ENCODE data around the gene SLC1A3.

Gene SLC1A3

DNA sequence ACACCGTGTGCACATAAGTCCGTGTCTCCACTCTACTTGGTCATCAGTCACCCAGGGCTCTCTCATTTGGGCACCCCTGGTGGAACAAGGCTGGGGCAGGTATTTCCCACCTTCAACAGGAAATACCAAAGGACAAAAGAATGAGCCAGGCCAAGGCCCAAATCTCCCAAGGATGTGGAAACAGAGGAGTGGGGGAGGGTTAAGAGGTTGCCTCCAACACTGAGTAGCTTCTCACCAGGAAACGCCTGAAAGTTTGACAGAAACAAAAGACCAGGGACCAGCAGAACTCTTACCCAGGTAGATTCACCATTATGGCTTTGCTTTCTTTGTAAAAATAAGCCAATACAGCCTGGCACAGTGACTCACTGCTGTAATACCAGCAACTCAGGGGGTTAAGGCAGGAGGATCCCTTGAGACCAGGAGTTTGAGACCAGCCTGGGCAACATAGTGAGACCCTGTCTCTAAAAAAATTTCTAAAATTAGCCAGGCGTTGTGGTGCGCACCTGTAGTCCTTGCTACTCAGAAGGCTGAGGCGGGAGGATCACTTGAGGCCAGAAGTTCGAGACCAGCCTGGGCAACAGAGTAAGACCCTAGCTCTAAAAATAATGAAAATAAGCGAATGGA lies 12.7 kb downstream of the SLC1A3 start:
- H3K4me3 ChIP-seq (ENCODE audit: low read depth, low read length) = no peak overlapping the region
- DNase-seq (ENCODE audit: low read depth) = no peak
- TF ChIP-seq, protein P1, sequence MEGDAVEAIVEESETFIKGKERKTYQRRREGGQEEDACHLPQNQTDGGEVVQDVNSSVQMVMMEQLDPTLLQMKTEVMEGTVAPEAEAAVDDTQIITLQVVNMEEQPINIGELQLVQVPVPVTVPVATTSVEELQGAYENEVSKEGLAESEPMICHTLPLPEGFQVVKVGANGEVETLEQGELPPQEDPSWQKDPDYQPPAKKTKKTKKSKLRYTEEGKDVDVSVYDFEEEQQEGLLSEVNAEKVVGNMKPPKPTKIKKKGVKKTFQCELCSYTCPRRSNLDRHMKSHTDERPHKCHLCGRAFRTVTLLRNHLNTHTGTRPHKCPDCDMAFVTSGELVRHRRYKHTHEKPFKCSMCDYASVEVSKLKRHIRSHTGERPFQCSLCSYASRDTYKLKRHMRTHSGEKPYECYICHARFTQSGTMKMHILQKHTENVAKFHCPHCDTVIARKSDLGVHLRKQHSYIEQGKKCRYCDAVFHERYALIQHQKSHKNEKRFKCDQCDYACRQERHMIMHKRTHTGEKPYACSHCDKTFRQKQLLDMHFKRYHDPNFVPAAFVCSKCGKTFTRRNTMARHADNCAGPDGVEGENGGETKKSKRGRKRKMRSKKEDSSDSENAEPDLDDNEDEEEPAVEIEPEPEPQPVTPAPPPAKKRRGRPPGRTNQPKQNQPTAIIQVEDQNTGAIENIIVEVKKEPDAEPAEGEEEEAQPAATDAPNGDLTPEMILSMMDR (IDR thresholded peaks at IDR 0.05; ENCODE audit: low read depth, low read length) = no peak
- TF ChIP-seq, protein P2, sequence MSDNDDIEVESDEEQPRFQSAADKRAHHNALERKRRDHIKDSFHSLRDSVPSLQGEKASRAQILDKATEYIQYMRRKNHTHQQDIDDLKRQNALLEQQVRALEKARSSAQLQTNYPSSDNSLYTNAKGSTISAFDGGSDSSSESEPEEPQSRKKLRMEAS (IDR thresholded peaks at IDR 0.05; ENCODE audit: low read depth, low read length) = no peak
- TF ChIP-seq MYC (IDR thresholded peaks at IDR 0.05; ENCODE audit: low read depth, low read length) (no peak), POLR2A (IDR thresholded peaks at IDR 0.05; ENCODE audit: extremely low read depth, insufficient read length) (no peak)

DNA sequence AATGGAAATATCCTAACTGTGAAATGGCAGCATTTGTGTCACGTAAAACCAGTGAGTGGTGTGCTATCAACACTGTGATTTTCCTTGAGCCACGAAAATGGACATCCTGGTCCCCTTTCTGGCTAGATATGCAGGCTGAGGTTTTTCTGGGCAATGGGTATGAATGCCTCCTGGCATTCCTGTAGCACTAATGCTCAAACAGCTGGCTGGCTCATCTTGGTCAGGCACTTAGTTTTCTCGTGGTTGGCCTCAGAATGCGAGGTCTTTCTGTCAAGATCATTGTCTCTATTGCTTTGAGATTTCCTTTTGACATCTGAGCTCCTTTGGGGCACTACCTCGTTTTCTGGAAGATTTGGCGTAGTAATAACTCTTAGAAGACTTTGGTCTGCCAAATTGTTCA lies 15.6 kb downstream of the SLC1A3 start:
- DNase-seq (ENCODE audit: low read depth) = no peak
- TF ChIP-seq MYC (IDR thresholded peaks at IDR 0.05; ENCODE audit: low read depth, low read length) (no peak), POLR2A (IDR thresholded peaks at IDR 0.05; ENCODE audit: extremely low read depth, insufficient read length) (no peak)
- TF ChIP-seq, protein P1 (IDR thresholded peaks at IDR 0.05; ENCODE audit: low read depth, low read length) = no peak
- TF ChIP-seq, protein P2 (IDR thresholded peaks at IDR 0.05; ENCODE audit: low read depth, low read length) = no peak

DNA sequence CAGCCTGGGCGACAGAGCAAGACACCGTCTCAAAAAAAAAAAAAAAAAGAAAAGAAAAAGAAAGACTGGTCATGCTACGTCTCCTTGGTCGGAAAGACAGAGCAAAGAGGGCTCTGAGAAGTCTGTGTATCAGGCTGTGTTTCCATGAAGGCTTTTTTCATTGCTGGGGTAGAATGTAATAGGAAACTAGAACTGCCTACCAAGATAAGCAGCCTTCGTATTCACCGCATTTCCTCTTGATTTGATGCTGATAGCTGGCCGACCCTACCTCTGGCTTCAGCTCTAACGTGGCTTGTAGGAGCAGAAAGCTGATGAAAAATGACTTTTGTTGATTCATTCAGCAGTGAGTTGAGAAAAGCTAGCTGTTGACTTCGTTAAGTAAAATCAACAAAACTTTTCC lies 17.4 kb downstream of the SLC1A3 start:
- no peak for DNase-seq (ENCODE audit: low read depth)
- no peak overlapping the region for H3K4me3 ChIP-seq (ENCODE audit: low read depth, low read length)
- TF ChIP-seq MYC (IDR thresholded peaks at IDR 0.05; ENCODE audit: low read depth, low read length) (no peak), POLR2A (IDR thresholded peaks at IDR 0.05; ENCODE audit: extremely low read depth, insufficient read length) (no peak)
- TF ChIP-seq, protein P2 (IDR thresholded peaks at IDR 0.05; ENCODE audit: low read depth, low read length) = no peak
- TF ChIP-seq, protein P1 (IDR thresholded peaks at IDR 0.05; ENCODE audit: low read depth, low read length) = no peak

More for the DNA sequence above, 15.6 kb downstream of the SLC1A3 start:
- H3K4me3 ChIP-seq (ENCODE audit: low read depth, low read length) = no peak overlapping the region

DNA sequence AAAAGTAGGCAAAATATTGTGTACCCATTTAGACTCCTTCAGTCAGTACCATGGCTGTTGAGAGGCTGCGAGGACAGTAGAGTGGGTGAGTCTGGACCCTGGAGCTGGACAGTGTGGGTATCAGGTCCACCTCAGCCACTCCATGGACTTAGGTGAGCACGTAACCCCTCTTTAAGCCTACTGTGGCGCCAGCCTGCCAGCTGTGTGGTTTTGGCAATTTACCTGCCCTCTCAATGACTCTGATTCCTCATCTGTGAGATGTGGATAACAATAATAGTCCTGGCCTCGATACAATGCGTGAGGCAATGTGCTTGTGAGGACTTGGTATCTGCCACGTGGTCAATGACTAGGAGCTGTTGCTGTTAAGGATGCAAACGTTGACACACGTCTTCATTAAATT lies 17.9 kb downstream of the SLC1A3 start:
- no peak for DNase-seq (ENCODE audit: low read depth)
- TF ChIP-seq MYC (IDR thresholded peaks at IDR 0.05; ENCODE audit: low read depth, low read length) (no peak), POLR2A (IDR thresholded peaks at IDR 0.05; ENCODE audit: extremely low read depth, insufficient read length) (no peak)
- TF ChIP-seq, protein P2 (IDR thresholded peaks at IDR 0.05; ENCODE audit: low read depth, low read length) = no peak
- TF ChIP-seq, protein P1 (IDR thresholded peaks at IDR 0.05; ENCODE audit: low read depth, low read length) = no peak
- H3K4me3 ChIP-seq (ENCODE audit: low read depth, low read length) = no peak overlapping the region

DNA sequence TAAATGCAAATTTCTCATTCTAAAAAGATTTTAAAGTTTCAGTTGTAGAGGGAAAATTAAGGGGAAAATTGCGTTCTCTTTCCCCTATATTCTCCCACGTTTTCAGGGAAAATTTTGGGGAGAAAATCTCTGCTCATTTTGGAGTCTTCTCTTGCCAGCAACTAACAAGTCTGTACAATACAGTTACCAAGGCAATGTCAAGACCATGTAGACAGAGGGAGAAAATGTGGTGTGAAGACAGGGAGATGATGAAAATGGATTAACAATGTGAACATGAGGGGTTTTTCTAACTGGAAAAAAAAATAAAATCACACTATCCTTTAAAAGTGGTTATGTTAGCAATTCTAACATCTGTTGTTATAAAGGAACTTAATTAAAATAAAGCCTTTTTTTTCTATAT lies 22.3 kb downstream of the SLC1A3 start:
- TF ChIP-seq, protein P2 (IDR thresholded peaks at IDR 0.05; ENCODE audit: low read depth, low read length) = no peak
- TF ChIP-seq POLR2A (IDR thresholded peaks at IDR 0.05; ENCODE audit: extremely low read depth, insufficient read length) (no peak), MYC (IDR thresholded peaks at IDR 0.05; ENCODE audit: low read depth, low read length) (no peak)
- TF ChIP-seq, protein P1 (IDR thresholded peaks at IDR 0.05; ENCODE audit: low read depth, low read length) = no peak
- H3K4me3 ChIP-seq (ENCODE audit: low read depth, low read length) = no peak overlapping the region
- DNase-seq (ENCODE audit: low read depth) = no peak

All from NB4 (cell line).